ENCODE data around the gene ZNF462.

Gene ZNF462

DNA sequence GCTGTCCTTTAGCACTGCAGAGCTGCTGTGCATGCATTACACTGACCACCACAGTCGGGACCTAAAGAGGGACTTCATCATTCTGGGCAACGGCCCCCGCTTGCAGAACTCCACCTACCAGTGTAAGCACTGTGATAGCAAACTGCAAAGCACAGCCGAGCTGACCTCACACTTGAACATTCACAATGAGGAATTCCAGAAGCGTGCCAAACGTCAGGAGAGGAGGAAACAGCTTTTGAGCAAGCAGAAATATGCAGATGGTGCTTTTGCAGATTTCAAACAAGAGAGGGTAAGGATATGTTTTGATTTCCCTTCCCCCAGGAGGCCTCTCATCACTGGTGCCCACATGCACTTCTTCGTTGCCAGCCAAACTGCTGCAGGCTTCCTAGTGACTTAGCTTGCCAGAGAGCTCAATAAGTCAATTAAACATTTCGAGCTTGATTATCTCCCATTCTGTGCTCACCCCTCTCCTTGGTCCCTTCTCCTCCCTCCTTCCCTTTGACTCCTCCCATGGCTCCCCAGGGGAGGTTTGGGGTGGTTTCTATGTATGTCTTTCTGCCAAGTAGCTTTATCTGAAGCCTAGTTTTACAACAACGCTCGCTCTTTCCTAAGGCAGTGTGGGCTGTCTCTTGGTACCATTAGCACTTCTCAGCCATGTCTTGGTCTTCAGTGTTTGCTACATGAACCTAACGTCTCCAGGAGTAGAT, 66.7 kb downstream of the ZNF462 start:
- Histone ChIP-seq H2BK15ac (ENCODE audit: low read depth, poor library complexity, severe bottlenecking) (no peak overlapping the region), H4K8ac (ENCODE audit: low read length) (no peak overlapping the region), H3K18ac (ENCODE audit: low read depth in 1 of 2, low read length in 2 of 2) (no peak overlapping the region), H4K91ac (ENCODE audit: low read length) (no peak overlapping the region), H3K4me3 (ENCODE audit: insufficient read depth in 1 of 2, low read depth in 1 of 2, low read length in 2 of 2) (no peak overlapping the region), H3K9me3 (ENCODE audit: control insufficient read depth, low read length) (no peaks in the 10 kb centered on the region), H2BK5ac (ENCODE audit: low read depth, low read length, poor library complexity, severe bottlenecking) (no peak overlapping the region), H3K9ac (ENCODE audit: low read length) (no peak overlapping the region), H3K14ac (ENCODE audit: low read length in 2 of 2) (no peak overlapping the region), H3K4ac (ENCODE audit: low read depth in 1 of 2, low read length in 2 of 2) (no peak overlapping the region), H3K36me3 (ENCODE audit: control insufficient read depth in 1 of 2, insufficient read depth in 2 of 2, low read depth in 1 of 2, low read length in 2 of 2) (peaks cover 55 to 75% of the 10 kb centered on the region in 2 experiments), H3K4me2 (ENCODE audit: low read length, poor library complexity, severe bottlenecking) (no peak overlapping the region), H2BK12ac (ENCODE audit: low read length in 2 of 2) (no peak overlapping the region), H3K27ac (ENCODE audit: low read length, poor library complexity, severe bottlenecking) (no peak overlapping the region), H3K79me1 (replicated peaks; ENCODE audit: low read length, poor library complexity, severe bottlenecking) (peaks cover 57% of the 10 kb centered on the region), H2BK120ac (ENCODE audit: low read depth, low read length) (no peak overlapping the region), H2AK5ac (ENCODE audit: low read length, severe bottlenecking) (no peak overlapping the region), H2AFZ (ENCODE audit: low read depth, low read length) (no peak overlapping the region), H3K23ac (ENCODE audit: low read length in 2 of 2) (no peak overlapping the region), H3K4me1 (ENCODE audit: control insufficient read depth, insufficient read depth, low read depth, low read length) (peaks cover 10% of the 10 kb centered on the region), H3K27me3 (ENCODE audit: control insufficient read depth in 1 of 2, insufficient read depth in 1 of 2, low read length in 2 of 2) (no peaks in the 10 kb centered on the region)
- no peak for DNase-seq
- 89% methylated on average over 10 of the region's 11 CpGs for WGBS

DNA sequence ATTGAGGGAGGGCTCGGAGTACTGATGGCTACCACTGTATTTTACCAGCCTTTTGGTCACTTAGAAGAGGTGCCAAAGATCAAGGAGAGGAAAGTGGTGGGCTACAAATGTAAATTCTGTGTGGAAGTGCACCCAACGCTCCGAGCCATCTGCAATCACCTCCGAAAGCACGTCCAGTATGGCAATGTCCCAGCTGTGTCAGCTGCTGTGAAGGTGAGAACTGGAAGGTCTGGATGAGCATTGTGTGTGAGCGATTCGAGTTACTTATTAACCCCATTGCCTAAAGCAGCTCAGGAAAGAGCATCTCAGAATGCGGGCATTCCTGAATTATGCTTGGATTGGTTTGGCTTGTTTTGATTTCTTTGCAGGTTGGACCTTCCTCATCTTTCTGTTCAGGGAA, 67.5 kb downstream of the ZNF462 start:
- no peak overlapping the region for H3K27ac ChIP-seq (ENCODE audit: low read length, poor library complexity, severe bottlenecking)
- H3K4me3 ChIP-seq (ENCODE audit: insufficient read depth in 1 of 2, low read depth in 1 of 2, low read length in 2 of 2) = no peak overlapping the region
- no peak overlapping the region for H4K91ac ChIP-seq (ENCODE audit: low read length)
- no peak overlapping the region for H3K9ac ChIP-seq (ENCODE audit: low read length)
- no peak overlapping the region for H2BK15ac ChIP-seq (ENCODE audit: low read depth, poor library complexity, severe bottlenecking)
- H2BK120ac ChIP-seq (ENCODE audit: low read depth, low read length) = no peak overlapping the region
- no peak overlapping the region for H3K14ac ChIP-seq (ENCODE audit: low read length in 2 of 2)
- no peak for DNase-seq
- no peak overlapping the region for H2BK12ac ChIP-seq (ENCODE audit: low read length in 2 of 2)
- H3K4ac ChIP-seq (ENCODE audit: low read depth in 1 of 2, low read length in 2 of 2) = no peak overlapping the region
- WGBS = 98% methylated on average over 8 of the region's 8 CpGs
- no peaks in the 10 kb centered on the region for H3K27me3 ChIP-seq (ENCODE audit: control insufficient read depth in 1 of 2, insufficient read depth in 1 of 2, low read length in 2 of 2)
- no peak overlapping the region for H2BK5ac ChIP-seq (ENCODE audit: low read depth, low read length, poor library complexity, severe bottlenecking)
- no peak overlapping the region for H3K18ac ChIP-seq (ENCODE audit: low read depth in 1 of 2, low read length in 2 of 2)
- H3K79me1 ChIP-seq (replicated peaks; ENCODE audit: low read length, poor library complexity, severe bottlenecking) = peaks cover 57% of the 10 kb centered on the region
- no peaks in the 10 kb centered on the region for H3K9me3 ChIP-seq (ENCODE audit: control insufficient read depth, low read length)
- H3K4me2 ChIP-seq (ENCODE audit: low read length, poor library complexity, severe bottlenecking) = no peak overlapping the region
- H4K8ac ChIP-seq (ENCODE audit: low read length) = no peak overlapping the region
- no peak overlapping the region for H2AK5ac ChIP-seq (ENCODE audit: low read length, severe bottlenecking)
- peaks cover 49 to 75% of the 10 kb centered on the region in 2 experiments for H3K36me3 ChIP-seq (ENCODE audit: control insufficient read depth in 1 of 2, insufficient read depth in 2 of 2, low read depth in 1 of 2, low read length in 2 of 2)
- H3K23ac ChIP-seq (ENCODE audit: low read length in 2 of 2) = no peak overlapping the region
- H3K4me1 ChIP-seq (ENCODE audit: control insufficient read depth, insufficient read depth, low read depth, low read length) = peaks cover 10% of the 10 kb centered on the region
- H2AFZ ChIP-seq (ENCODE audit: low read depth, low read length) = no peak overlapping the region

DNA sequence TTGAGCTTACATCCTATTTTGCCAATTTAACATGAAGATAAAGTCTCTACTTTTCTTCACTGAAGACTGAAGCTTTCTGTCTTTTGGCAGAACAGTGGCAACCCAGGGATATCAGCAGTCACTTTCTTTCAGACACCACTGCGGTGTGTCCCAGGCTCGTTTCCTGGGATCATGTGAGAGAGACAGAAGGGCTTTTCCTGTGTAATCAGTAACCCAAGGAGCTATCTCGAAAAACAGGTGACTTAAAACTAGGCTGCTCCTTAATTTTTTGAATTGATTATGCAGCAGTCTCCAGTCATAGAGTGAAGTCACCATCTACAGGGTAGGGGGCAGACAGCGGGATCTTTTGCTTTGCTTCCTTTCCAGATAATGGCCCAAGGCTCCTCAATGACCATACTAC, 68.5 kb downstream of the ZNF462 start:
- no peak overlapping the region for H3K27ac ChIP-seq (ENCODE audit: low read length, poor library complexity, severe bottlenecking)
- H3K36me3 ChIP-seq (ENCODE audit: control insufficient read depth in 1 of 2, insufficient read depth in 2 of 2, low read depth in 1 of 2, low read length in 2 of 2) = peaks cover 40 to 75% of the 10 kb centered on the region in 2 experiments
- H3K79me1 ChIP-seq (replicated peaks; ENCODE audit: low read length, poor library complexity, severe bottlenecking) = peaks cover 52% of the 10 kb centered on the region
- no peaks in the 10 kb centered on the region for H3K27me3 ChIP-seq (ENCODE audit: control insufficient read depth in 1 of 2, insufficient read depth in 1 of 2, low read length in 2 of 2)
- H3K4me2 ChIP-seq (ENCODE audit: low read length, poor library complexity, severe bottlenecking) = no peak overlapping the region
- no peak overlapping the region for H2BK120ac ChIP-seq (ENCODE audit: low read depth, low read length)
- H4K91ac ChIP-seq (ENCODE audit: low read length) = no peak overlapping the region
- no peak overlapping the region for H3K4ac ChIP-seq (ENCODE audit: low read depth in 1 of 2, low read length in 2 of 2)
- H3K14ac ChIP-seq (ENCODE audit: low read length in 2 of 2) = no peak overlapping the region
- no peak overlapping the region for H2AFZ ChIP-seq (ENCODE audit: low read depth, low read length)
- H3K9me3 ChIP-seq (ENCODE audit: control insufficient read depth, low read length) = no peaks in the 10 kb centered on the region
- H3K18ac ChIP-seq (ENCODE audit: low read depth in 1 of 2, low read length in 2 of 2) = no peak overlapping the region
- H4K8ac ChIP-seq (ENCODE audit: low read length) = no peak overlapping the region
- peaks cover 10% of the 10 kb centered on the region for H3K4me1 ChIP-seq (ENCODE audit: control insufficient read depth, insufficient read depth, low read depth, low read length)
- H3K9ac ChIP-seq (ENCODE audit: low read length) = no peak overlapping the region
- no peak for DNase-seq
- no peak overlapping the region for H2BK12ac ChIP-seq (ENCODE audit: low read length in 2 of 2)
- no peak overlapping the region for H2AK5ac ChIP-seq (ENCODE audit: low read length, severe bottlenecking)
- no peak overlapping the region for H3K4me3 ChIP-seq (ENCODE audit: insufficient read depth in 1 of 2, low read depth in 1 of 2, low read length in 2 of 2)
- no peak overlapping the region for H2BK15ac ChIP-seq (ENCODE audit: low read depth, poor library complexity, severe bottlenecking)
- H3K23ac ChIP-seq (ENCODE audit: low read length in 2 of 2) = no peak overlapping the region
- WGBS = 95% methylated on average over 4 of the region's 4 CpGs
- no peak overlapping the region for H2BK5ac ChIP-seq (ENCODE audit: low read depth, low read length, poor library complexity, severe bottlenecking)

DNA sequence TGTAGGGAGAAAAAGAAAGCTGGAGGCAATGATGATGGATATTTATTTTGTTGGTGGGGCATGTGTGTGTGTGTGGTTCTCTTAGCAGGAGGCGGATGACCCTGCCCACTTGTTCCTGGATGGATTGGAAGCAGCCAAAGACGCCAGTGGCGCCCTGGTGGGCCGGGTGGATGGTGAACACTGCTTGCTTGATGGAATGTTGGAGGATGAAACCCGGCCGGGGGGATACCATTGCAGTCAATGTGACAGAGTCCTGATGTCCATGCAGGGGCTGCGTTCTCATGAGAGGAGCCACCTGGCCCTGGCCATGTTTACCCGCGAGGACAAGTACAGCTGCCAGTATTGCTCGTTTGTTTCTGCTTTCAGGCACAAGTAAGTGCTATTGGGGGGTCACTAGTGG, 69.2 kb downstream of the ZNF462 start:
- Histone ChIP-seq H3K36me3 (ENCODE audit: control insufficient read depth in 1 of 2, insufficient read depth in 2 of 2, low read depth in 1 of 2, low read length in 2 of 2) (peaks cover 39 to 79% of the 10 kb centered on the region in 2 experiments), H2BK120ac (ENCODE audit: low read depth, low read length) (no peak overlapping the region), H3K9me3 (ENCODE audit: control insufficient read depth, low read length) (no peaks in the 10 kb centered on the region), H3K9ac (ENCODE audit: low read length) (no peak overlapping the region), H2AK5ac (ENCODE audit: low read length, severe bottlenecking) (no peak overlapping the region), H2BK5ac (ENCODE audit: low read depth, low read length, poor library complexity, severe bottlenecking) (no peak overlapping the region), H3K4me1 (ENCODE audit: control insufficient read depth, insufficient read depth, low read depth, low read length) (peaks cover 10% of the 10 kb centered on the region), H3K18ac (ENCODE audit: low read depth in 1 of 2, low read length in 2 of 2) (no peak overlapping the region), H3K14ac (ENCODE audit: low read length in 2 of 2) (no peak overlapping the region), H3K4me2 (ENCODE audit: low read length, poor library complexity, severe bottlenecking) (no peak overlapping the region), H4K8ac (ENCODE audit: low read length) (no peak overlapping the region), H3K23ac (ENCODE audit: low read length in 2 of 2) (no peak overlapping the region), H2AFZ (ENCODE audit: low read depth, low read length) (no peak overlapping the region), H2BK15ac (ENCODE audit: low read depth, poor library complexity, severe bottlenecking) (no peak overlapping the region), H3K27me3 (ENCODE audit: control insufficient read depth in 1 of 2, insufficient read depth in 1 of 2, low read length in 2 of 2) (no peaks in the 10 kb centered on the region), H3K4ac (ENCODE audit: low read depth in 1 of 2, low read length in 2 of 2) (no peak overlapping the region), H4K91ac (ENCODE audit: low read length) (no peak overlapping the region), H3K27ac (ENCODE audit: low read length, poor library complexity, severe bottlenecking) (no peak overlapping the region), H3K4me3 (ENCODE audit: insufficient read depth in 1 of 2, low read depth in 1 of 2, low read length in 2 of 2) (no peak overlapping the region), H2BK12ac (ENCODE audit: low read length in 2 of 2) (no peak overlapping the region), H3K79me1 (replicated peaks; ENCODE audit: low read length, poor library complexity, severe bottlenecking) (peaks cover 50% of the 10 kb centered on the region)
- no peak for DNase-seq
- WGBS = 97% methylated on average over 10 of the region's 10 CpGs
